Right lobe of liver (tissue), 6 donors: ENCODE measurements around the gene ADNP. TPM values are rescaled to one million over a fixed set of nuclear protein-coding genes. Genes with fewer than 3 reads are reported as not detected.

Experiments used
- ATAC-seq, 4 donors: fragments of 200-7000 bp; cut with Tn5 transposase; one replicate each; pipeline ENCODE4 v1.9.1; 2020; ENCODE audit warnings: mild to moderate bottlenecking in 4 of 4, moderate library complexity in 4 of 4
- DNase-seq, 3 donors: peaks; one replicate each; pipeline ENCODE4 v3.0.0-alpha.2; 2020
- H3K27ac ChIP-seq, 3 donors: fragments of 200-600 bp; one replicate each; pipeline ENCODE4 v1.8.0; 2022
- H3K27me3 ChIP-seq, 2 donors: fragments of 200-600 bp; one replicate each; pipeline ENCODE4 v1.8.0; 2022
- H3K36me3 ChIP-seq, 4 donors: fragments of 200-600 bp; sonication (generic) in 1 of 4; one replicate each; pipeline versions ENCODE4 v1.5.1 to v1.8.0; 2017 to 2022; ENCODE audit warnings: control low read depth in 1 of 4
- H3K4me1 ChIP-seq, 4 donors: fragments of 200-600 bp; sonication (generic) in 1 of 4; one replicate each; pipeline versions ENCODE4 v1.5.1 to v1.8.0; 2017 to 2022; ENCODE audit warnings: control low read depth in 1 of 4
- H3K4me3 ChIP-seq, 3 donors: fragments of 200-600 bp; one replicate each; pipeline ENCODE4 v1.8.0; 2022
- H3K9me3 ChIP-seq, 4 donors: fragments of 200-600 bp; sonication (generic) in 1 of 4; one replicate each; pipeline versions ENCODE4 v1.5.1 to v1.8.0; 2017 to 2022; ENCODE audit warnings: control low read depth in 1 of 4
- CTCF ChIP-seq, 4 donors: fragments of 200-600 bp in 3 of 4; fragments of 450-650 bp in 1 of 4; IDR thresholded peaks; one replicate each; pipeline versions ENCODE4 v1.5.1 to v1.8.0; 2016 to 2022; ENCODE audit warnings: antibody characterized with exemption in 4 of 4, mild to moderate bottlenecking in 2 of 4
- POLR2A ChIP-seq: fragments of 450-650 bp; IDR thresholded peaks from one replicate; pipeline ENCODE4 v1.6.1; 2017; ENCODE audit warnings: antibody characterized with exemption, mild to moderate bottlenecking
- WGBS: methylation state at CpG from one replicate; pipeline ENCODE4 v1.1.6; 2018; ENCODE audit warnings: low coverage, low lambda C conversion rate; ENCODE audit not compliant: insufficient coverage; ENCODE audit errors: missing lambda C conversion rate; 5-methylcytosine and 5-hydroxymethylcytosine counted together
- intact Hi-C, 2 donors: fragments of 100-400 bp; cut with DNase I; formaldehyde crosslinking; loops; one replicate each; pipeline versions ENCODE4 v1.11.2 to v1.14.1; 2022
- total RNA-seq, 6 experiments: library from RNA; depleted of rRNA in 2 of 6; stranded (reverse); fragments of >200 nt in 2 of 6; fragmentation: NEBNext Ultra II Directional in 3 of 6; extraction: Animal tissue kit (Norgen Biotek cat#: 25700) in 3 of 6; gene quantifications; one replicate each; pipeline versions ENCODE4 v1.1.0 to v1.2.4, GENCODE V29; 2016 to 2023
- donor health status: DM: no; HTN: yes; CAD: no.
- donor health status: DM: no; HTN: no; CAD: no.
- donor health status: DM: no; HTN: no; CAD: no.
- donor health status: DM: no; HTN: yes; CAD: no.
- donor health status: DM: no; HTN: yes; CAD: no.

ADNP gene
- total RNA-seq, 6 experiments from 2014 or later: 19.8 to 25.9 (median 23.1) TPM

GRCh38 chr20:50930976-50931305, 296 bp downstream of the ADNP start:
- peak overlapping the region; percentile 95 to 99 (median 97) for H3K27ac ChIP-seq
- peak overlapping the region; percentile 50 to 77 (median 52) for H3K4me3 ChIP-seq
- TF ChIP-seq CTCF (IDR thresholded peaks at IDR 0.05) (no peak), POLR2A (no peak)
- peaks cover 0 to 25% (median 6%) of the 10 kb centered on the region in 4 donors for H3K4me1 ChIP-seq
- WGBS: no CpG with 5 or more reads among the region's 45 CpGs
- peaks cover 5 to 22% (median 13%) of the 10 kb centered on the region in 4 donors for H3K36me3 ChIP-seq
- DNase-seq (no peak), ATAC-seq (peak in 3 of 4 donors; percentile 31 to 51 (median 50))
- no peaks in the 10 kb centered on the region for H3K27me3 ChIP-seq
- intact Hi-C loops: no loop called here
- no peaks in the 10 kb centered on the region for H3K9me3 ChIP-seq

GRCh38 chr20:50930139-50930975, 880 bp downstream of the ADNP start:
- peak overlapping the region; percentile 18 to 99 (median 60) for H3K27ac ChIP-seq
- peak overlapping the region; percentile 64 to 77 (median 68) for H3K4me3 ChIP-seq
- peaks cover 2 to 16% (median 10%) of the 10 kb centered on the region in 4 donors for H3K36me3 ChIP-seq
- no peaks in the 10 kb centered on the region for H3K27me3 ChIP-seq
- 0% methylated on average over 21 of the region's 79 CpGs for WGBS
- DNase-seq: peak; percentile 39 to 64 (median 52)
- no peaks in the 10 kb centered on the region for H3K9me3 ChIP-seq
- TF ChIP-seq POLR2A (no peak), CTCF (IDR thresholded peaks at IDR 0.05) (no peak)
- peak in 1 of 4 donors; percentile 1 for ATAC-seq
- intact Hi-C loops: no loop called here
- H3K4me1 ChIP-seq: peaks cover 0 to 31% (median 6%) of the 10 kb centered on the region in 4 donors

GRCh38 chr20:50929299-50930138, 1.7 kb downstream of the ADNP start:
- ATAC-seq: peak; percentile 66 to 74 (median 70)
- 14% methylated on average over 12 of the region's 13 CpGs for WGBS
- peaks cover 0 to 32% (median 6%) of the 10 kb centered on the region in 4 donors for H3K4me1 ChIP-seq
- TF ChIP-seq CTCF (IDR thresholded peaks at IDR 0.05): peak; percentile 72 to 91 (median 80)
- TF ChIP-seq POLR2A: no peak
- peak overlapping the region; percentile 64 to 77 (median 68) for H3K4me3 ChIP-seq
- H3K9me3 ChIP-seq: no peaks in the 10 kb centered on the region
- peak; percentile 81 to 88 (median 83) for DNase-seq
- intact Hi-C loops: no loop called here
- no peaks in the 10 kb centered on the region for H3K27me3 ChIP-seq
- H3K36me3 ChIP-seq: peaks cover 0 to 8% (median 3%) of the 10 kb centered on the region in 4 donors
- H3K27ac ChIP-seq: peak overlapping the region; percentile 18 to 99 (median 60)

GRCh38 chr20:50928469-50928868, 2.8 kb downstream of the ADNP start:
- TF ChIP-seq CTCF (IDR thresholded peaks at IDR 0.05) (no peak), POLR2A (no peak)
- no peak for DNase-seq
- Histone ChIP-seq H3K27ac (no peak overlapping the region), H3K27me3 (no peaks in the 10 kb centered on the region), H3K9me3 (no peaks in the 10 kb centered on the region), H3K4me1 (peaks cover 0 to 32% (median 6%) of the 10 kb centered on the region in 4 donors), H3K36me3 (peaks cover 0 to 3% (median under 1%) of the 10 kb centered on the region in 4 donors), H3K4me3 (no peak overlapping the region)
- no peak for ATAC-seq
- intact Hi-C loops: no loop called here
- 68% methylated on average over 5 of the region's 5 CpGs for WGBS
